Ureter (tissue), 1 donor: ENCODE data around the gene MTFP1. TPM values are rescaled to one million over a fixed set of nuclear protein-coding genes. Genes with fewer than 3 reads are reported as not detected.
"Not testable (repeated sequence)": the region's sequence is repeated elsewhere in the genome, so short reads cannot be mapped to it uniquely, and the experiment has no call there.

Source experiments
- DNase-seq: peaks from one replicate; pipeline ENCODE4 v3.0.0-alpha.2; 2020; ENCODE audit warnings: low spot score
- total RNA-seq: library from RNA; stranded (reverse); gene quantifications from one replicate; pipeline ENCODE4 v1.2.4, GENCODE V29; 2023
- donor health status: DM: yes; HTN: yes; CAD: no.

Gene MTFP1
- total RNA-seq, 1 donor from 2014 or later, result 9.1 TPM

- DNase-seq, result no peak
These were observed 297 bp upstream of the MTFP1 start for GRCh38 chr22:30425327-30425615.

GRCh38 chr22:30426388-30427353 lies 1.1 kb downstream of the MTFP1 start:
- peak; percentile 90 for DNase-seq

GRCh38 chr22:30427871-30428270 lies 2.3 kb downstream of the MTFP1 start:
- DNase-seq, result no peak

GRCh38 chr22:30429887-30430286 lies 4.3 kb downstream of the MTFP1 start:
- no peak for DNase-seq

GRCh38 chr22:30430933-30431332 lies 5.4 kb downstream of the MTFP1 start:
- DNase-seq, result no peak

- no peak for DNase-seq
These were observed 6.5 kb downstream of the MTFP1 start for GRCh38 chr22:30432096-30432495.

- DNase-seq, result no peak
These were observed 7.0 kb downstream of the MTFP1 start for GRCh38 chr22:30432520-30432919.

- DNase-seq, result no peak
These were observed 7.7 kb downstream of the MTFP1 start for GRCh38 chr22:30433227-30433626.

GRCh38 chr22:30433773-30434172 lies 8.2 kb downstream of the MTFP1 start:
- DNase-seq, result no peak

GRCh38 chr22:30434843-30435242 lies 9.3 kb downstream of the MTFP1 start:
- no peak for DNase-seq

- DNase-seq, result no peak
These were observed 10.1 kb downstream of the MTFP1 start for GRCh38 chr22:30435674-30436126.

GRCh38 chr22:30436196-30436595 lies 10.6 kb downstream of the MTFP1 start:
- DNase-seq, result no peak

- DNase-seq, result no peak
These were observed 13.0 kb downstream of the MTFP1 start for GRCh38 chr22:30438559-30438958.

GRCh38 chr22:30439226-30439625 lies 13.7 kb downstream of the MTFP1 start:
- no peak for DNase-seq

- DNase-seq, result no peak
These were observed 14.3 kb downstream of the MTFP1 start for GRCh38 chr22:30439836-30440235.

GRCh38 chr22:30441088-30441487 lies 15.5 kb downstream of the MTFP1 start:
- no peak for DNase-seq

GRCh38 chr22:30444632-30445437 lies 19.3 kb downstream of the MTFP1 start:
- DNase-seq, result no peak

GRCh38 chr22:30445438-30446145 lies 20.0 kb downstream of the MTFP1 start:
- no peak for DNase-seq

- no peak for DNase-seq
These were observed 22.1 kb downstream of the MTFP1 start for GRCh38 chr22:30447656-30448055.

GRCh38 chr22:30451488-30451887 lies 25.9 kb downstream of the MTFP1 start:
- DNase-seq, result not testable (repeated sequence)

GRCh38 chr22:30452861-30453260 lies 27.3 kb downstream of the MTFP1 start:
- no peak for DNase-seq
